Umbilical cord (tissue), 2 donors: ENCODE results near the gene CFP. TPM values are rescaled to one million over a fixed set of nuclear protein-coding genes. Genes with fewer than 3 reads are reported as not detected.
"Not testable (repeated sequence)": the region's sequence is repeated elsewhere in the genome, so short reads cannot be mapped to it uniquely, and the experiment has no call there.

Source experiments
- DNase-seq: peaks from one replicate; pipeline ENCODE4 v3.0.0-alpha.2; 2015; ENCODE audit warnings: low spot score
- total RNA-seq: library from RNA; depleted of rRNA; stranded (reverse); fragments of >200 nt; gene quantifications from one replicate; pipeline ENCODE4 v1.2.3, GENCODE V29; 2014; ENCODE audit warnings: low replicate concordance; ENCODE audit not compliant: insufficient read depth

Gene CFP
- 0.96 TPM for total RNA-seq

- no peak for DNase-seq
Observed at GRCh38 chrX:47629419-47630200, at the start of gene CFP. CFP (minus strand) TSS chrX:47629930; CDS start chrX:47629844, 86 bp downstream.

GRCh38 chrX:47675959-47676859 is 46.5 kb upstream of the CFP start:
- not testable (repeated sequence) for DNase-seq

- DNase-seq = no peak
Observed at GRCh38 chrX:47674776-47675175, 45.0 kb upstream of the CFP start.

- not testable (repeated sequence) for DNase-seq
Observed at GRCh38 chrX:47665797-47666196, 36.1 kb upstream of the CFP start.

- peak; percentile 86 for DNase-seq
Observed at GRCh38 chrX:47664737-47665136, 35.0 kb upstream of the CFP start.

GRCh38 chrX:47662144-47662657 is 32.5 kb upstream of the CFP start:
- peak; percentile 71 for DNase-seq

- no peak for DNase-seq
Observed at GRCh38 chrX:47661539-47661938, 31.8 kb upstream of the CFP start.

GRCh38 chrX:47659421-47659726 is 29.6 kb upstream of the CFP start:
- DNase-seq = no peak

- peak; percentile 95 for DNase-seq
Observed at GRCh38 chrX:47658684-47659420, 29.1 kb upstream of the CFP start, which contains the start of gene UXT. UXT (minus strand) TSS chrX:47659180; CDS start chrX:47658927, 253 bp downstream.

GRCh38 chrX:47658301-47658683 is 28.6 kb upstream of the CFP start:
- DNase-seq = no peak

GRCh38 chrX:47651043-47651905 is 21.5 kb upstream of the CFP start:
- DNase-seq = no peak

- DNase-seq = peak; percentile 99
Observed at GRCh38 chrX:47650164-47651042, 20.7 kb upstream of the CFP start, which contains the start of gene ELK1. ELK1 (minus strand) TSS chrX:47650563; CDS start chrX:47641441, 9,122 bp downstream.

GRCh38 chrX:47649781-47650163 is 20.0 kb upstream of the CFP start:
- DNase-seq = no peak

- DNase-seq = no peak
Observed at GRCh38 chrX:47649271-47649670, 19.5 kb upstream of the CFP start.

GRCh38 chrX:47648376-47648775 is 18.6 kb upstream of the CFP start:
- DNase-seq = no peak

GRCh38 chrX:47646636-47647035 is 16.9 kb upstream of the CFP start:
- no peak for DNase-seq

- no peak for DNase-seq
Observed at GRCh38 chrX:47645530-47645929, 15.8 kb upstream of the CFP start.

- DNase-seq = peak; percentile 13
Observed at GRCh38 chrX:47644557-47645091, 14.9 kb upstream of the CFP start.

GRCh38 chrX:47643926-47644325 is 14.2 kb upstream of the CFP start:
- peak; percentile 15 for DNase-seq
